GM18907 (cell line): ENCODE data around the gene SGPP1.
"Not testable (repeated sequence)": the region's sequence is repeated elsewhere in the genome, so short reads cannot be mapped to it uniquely, and the experiment has no call there.

Experiments
- ATAC-seq: cut with Tn5 transposase; IDR thresholded peaks from one replicate; pipeline ENCODE4 v1.9.1; 2021; ENCODE audit warnings: mild to moderate bottlenecking, moderate library complexity; ENCODE audit not compliant: unreplicated experiment

SGPP1 gene

GRCh38 chr14:63726499-63726898 lies 1.4 kb downstream of the SGPP1 start:
- ATAC-seq, result no peak

GRCh38 chr14:63725786-63726460 lies 1.9 kb downstream of the SGPP1 start:
- no peak for ATAC-seq

GRCh38 chr14:63717702-63718101 lies 10.2 kb downstream of the SGPP1 start:
- ATAC-seq, result no peak

GRCh38 chr14:63715360-63715759 lies 12.5 kb downstream of the SGPP1 start:
- ATAC-seq, result no peak

GRCh38 chr14:63713764-63714163 lies 14.1 kb downstream of the SGPP1 start:
- no peak for ATAC-seq

- no peak for ATAC-seq
Measured at GRCh38 chr14:63713058-63713457, 14.8 kb downstream of the SGPP1 start.

GRCh38 chr14:63712123-63712522 lies 15.7 kb downstream of the SGPP1 start:
- ATAC-seq, result peak; percentile 49

GRCh38 chr14:63710497-63710896 lies 17.4 kb downstream of the SGPP1 start:
- no peak for ATAC-seq

GRCh38 chr14:63709589-63709988 lies 18.3 kb downstream of the SGPP1 start:
- no peak for ATAC-seq

- no peak for ATAC-seq
Measured at GRCh38 chr14:63707216-63707615, 20.6 kb downstream of the SGPP1 start.

GRCh38 chr14:63705561-63706070 lies 22.2 kb downstream of the SGPP1 start:
- ATAC-seq, result peak; percentile 62

GRCh38 chr14:63702530-63702929 lies 25.3 kb downstream of the SGPP1 start:
- ATAC-seq, result not testable (repeated sequence)

- no peak for ATAC-seq
Measured at GRCh38 chr14:63701606-63702299, 26.1 kb downstream of the SGPP1 start.

GRCh38 chr14:63692310-63693020 lies 35.4 kb downstream of the SGPP1 start:
- ATAC-seq, result no peak

GRCh38 chr14:63689132-63689531 lies 38.7 kb downstream of the SGPP1 start:
- no peak for ATAC-seq

- ATAC-seq, result no peak
Measured at GRCh38 chr14:63686926-63687325, 40.9 kb downstream of the SGPP1 start.

- no peak for ATAC-seq
Measured at GRCh38 chr14:63685401-63685800, 42.5 kb downstream of the SGPP1 start.

GRCh38 chr14:63682727-63683593 lies 44.9 kb downstream of the SGPP1 start:
- ATAC-seq, result no peak

- no peak for ATAC-seq
Measured at GRCh38 chr14:63678536-63678935, 49.3 kb downstream of the SGPP1 start.

GRCh38 chr14:63677891-63678379 lies 49.9 kb downstream of the SGPP1 start:
- no peak for ATAC-seq

- ATAC-seq, result no peak
Measured at GRCh38 chr14:63676615-63677014, 51.2 kb downstream of the SGPP1 start.
